ENCODE measurements around the gene DUSP9.
"Not testable (repeated sequence)": the region's sequence is repeated elsewhere in the genome, so short reads cannot be mapped to it uniquely, and the experiment has no call there.

- TF ChIP-seq CTCF (IDR thresholded peaks at IDR 0.05; ENCODE audit: insufficient read depth, low read length); POLR2AphosphoS5 (IDR thresholded peaks at IDR 0.05; ENCODE audit: low read depth); REST (IDR thresholded peaks at IDR 0.05; ENCODE audit: insufficient replicate concordance, low read depth); GABPA (IDR thresholded peaks at IDR 0.05; ENCODE audit: low read depth): not testable (repeated sequence)
Observed at GRCh38 chrX:153696986-153697722, 50.2 kb downstream of the DUSP9 start.

All from HL-60 (cell line).